ENCODE data around the gene PDLIM5.
"Not testable (repeated sequence)": the region's sequence is repeated elsewhere in the genome, so short reads cannot be mapped to it uniquely, and the experiment has no call there.

The PDLIM5 gene

DNA sequence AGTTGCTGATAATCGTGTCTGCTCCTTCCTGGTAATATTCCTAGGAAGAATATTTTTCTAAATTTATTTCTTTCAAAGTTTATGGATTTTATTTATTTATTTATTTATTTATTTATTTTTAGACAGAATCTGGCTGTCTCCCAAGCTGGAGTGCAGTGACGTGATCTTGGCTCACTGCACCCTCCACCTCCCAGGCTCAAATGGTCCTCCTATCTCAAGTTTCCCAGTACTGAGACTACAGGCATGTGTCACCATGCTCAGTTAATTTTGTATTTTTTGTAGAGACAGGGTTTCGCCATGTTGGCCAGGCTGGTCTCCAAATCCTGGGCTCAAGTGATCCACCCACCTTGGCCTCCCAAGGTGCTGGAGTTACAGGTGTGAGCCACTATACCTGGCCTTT is 48.9 kb downstream of the PDLIM5 start:
- DNase-seq = no peak

DNA sequence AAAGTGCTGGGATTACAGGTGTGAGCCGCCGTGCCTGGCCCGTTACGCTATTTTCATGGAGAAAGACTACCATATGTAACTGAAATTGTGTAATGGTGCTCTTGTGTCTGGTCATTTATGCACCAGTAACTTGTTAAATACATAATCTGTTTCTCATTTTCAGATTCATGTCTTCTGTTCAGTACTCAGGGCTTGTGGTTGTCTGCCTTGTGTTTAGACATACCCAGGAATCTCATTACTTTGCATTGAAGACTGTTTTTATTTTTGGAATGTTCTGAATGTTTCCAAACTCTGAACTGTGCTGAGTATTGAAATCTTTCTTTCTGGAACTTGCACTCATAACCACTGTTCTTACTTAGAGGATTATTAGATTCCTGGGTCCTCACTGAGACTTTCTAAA is 52.8 kb downstream of the PDLIM5 start:
- DNase-seq = no peak

DNA sequence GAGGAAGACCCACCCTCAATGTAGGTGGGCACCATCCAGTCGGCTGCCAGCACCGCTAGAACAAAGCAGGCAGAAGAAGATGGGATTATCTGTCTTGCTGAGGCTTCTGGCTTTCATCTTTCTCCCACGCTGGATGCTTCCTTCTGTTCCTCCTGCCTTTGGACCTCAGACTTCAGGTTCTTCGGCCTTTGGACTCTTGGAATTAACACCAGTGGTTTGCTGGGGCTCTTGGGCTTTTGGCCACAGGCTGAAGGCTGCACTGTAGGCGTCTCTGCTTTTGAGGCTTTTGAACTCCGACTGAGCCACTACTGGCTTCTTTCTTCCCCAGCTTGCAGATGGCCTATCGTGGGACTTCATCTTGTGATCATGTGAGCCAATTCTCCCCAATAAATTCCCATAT is 55.1 kb downstream of the PDLIM5 start:
- DNase-seq = no peak

DNA sequence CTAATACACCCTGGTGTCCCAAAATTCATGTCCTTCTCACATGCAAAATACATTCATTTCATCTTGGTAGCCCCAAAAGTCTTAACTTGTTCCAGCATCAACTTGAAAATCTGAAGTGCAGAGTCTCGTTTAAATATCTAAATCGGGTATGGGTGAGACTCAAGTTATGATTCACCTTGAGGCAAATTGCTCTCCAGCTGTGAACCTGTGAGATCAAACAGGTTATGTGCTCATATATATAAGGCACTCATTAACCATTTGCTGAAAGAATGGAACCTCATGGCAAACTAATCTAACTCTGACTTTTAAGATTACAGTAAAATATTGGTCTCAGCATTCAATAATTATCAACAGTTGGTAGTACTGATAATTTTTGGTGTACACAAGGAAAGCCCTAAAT is 55.5 kb downstream of the PDLIM5 start:
- no peak for DNase-seq

DNA sequence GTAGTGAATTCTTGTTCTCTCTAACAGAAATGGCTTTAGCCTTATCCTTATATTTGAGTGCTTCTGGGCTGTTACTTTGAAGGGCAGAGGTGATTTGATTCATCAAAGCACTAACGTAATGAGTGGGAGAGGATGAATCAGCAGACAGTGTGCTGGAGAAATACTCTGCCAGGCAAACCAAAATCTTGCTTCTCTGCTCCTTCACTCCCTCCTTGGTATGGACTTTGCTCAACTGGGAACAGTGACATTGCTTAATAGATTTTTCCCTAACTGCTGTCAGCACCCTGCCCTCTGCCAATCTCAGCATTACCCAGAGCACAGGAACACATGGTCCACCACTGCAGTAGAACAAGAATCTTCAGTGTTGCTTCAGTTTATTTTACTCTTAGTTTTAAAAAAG is 56.0 kb downstream of the PDLIM5 start:
- DNase-seq = no peak

DNA sequence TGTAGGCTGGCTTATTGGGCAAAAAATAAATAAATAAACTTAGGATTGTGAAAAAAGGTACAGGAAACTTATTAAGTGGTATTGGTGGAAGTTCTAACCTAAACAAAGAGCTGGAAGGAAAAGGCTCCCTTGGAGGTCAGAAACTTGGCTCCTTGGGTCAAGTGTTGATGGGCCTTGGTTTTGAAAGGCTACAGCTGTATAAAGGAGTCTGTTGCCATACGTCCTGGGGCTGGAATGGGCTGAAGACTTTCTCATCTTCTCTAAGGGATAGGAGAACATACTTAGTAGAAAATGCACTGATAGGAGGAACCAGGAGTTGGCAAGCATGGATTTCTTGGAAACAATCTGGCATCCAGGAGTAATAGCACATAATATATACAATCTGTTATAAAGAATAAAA is 56.6 kb downstream of the PDLIM5 start:
- no peak for DNase-seq

DNA sequence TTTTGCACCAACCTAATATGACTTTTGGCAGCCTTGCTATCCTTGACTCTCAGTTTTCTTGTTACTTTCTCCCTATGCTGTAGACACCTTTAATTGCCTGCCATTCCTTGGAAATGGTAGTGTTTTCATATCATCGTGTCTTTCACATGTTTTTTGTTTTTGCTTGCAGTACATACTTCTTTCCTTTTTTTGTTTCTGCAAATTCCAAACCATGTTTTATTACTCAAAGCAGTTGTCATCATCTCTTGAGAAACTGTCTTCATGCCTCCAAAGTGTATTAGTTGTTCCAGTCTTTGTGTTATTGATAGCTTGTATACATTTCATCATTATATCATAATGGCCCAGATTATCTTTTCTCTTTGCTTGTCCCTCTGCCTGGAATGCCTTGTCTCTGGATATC is 57.1 kb downstream of the PDLIM5 start:
- no peak for DNase-seq

DNA sequence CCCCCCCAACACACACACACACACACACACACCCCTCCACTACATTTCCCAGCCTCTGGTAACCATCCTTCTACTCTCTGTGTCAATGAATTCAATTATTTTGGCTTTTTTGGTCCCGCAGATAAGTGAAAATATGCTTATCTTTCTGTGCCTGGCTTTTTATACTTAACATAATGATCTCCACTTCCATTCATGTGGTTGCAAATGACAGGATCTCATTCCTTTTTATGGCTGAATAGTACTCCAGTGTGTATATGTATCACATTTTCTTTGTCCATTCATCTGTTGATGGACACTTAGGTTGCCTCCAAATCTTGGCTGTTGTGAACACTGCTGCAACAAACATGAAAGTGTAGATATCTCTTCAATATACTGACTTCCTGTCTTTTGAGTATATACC is 59.8 kb downstream of the PDLIM5 start:
- no peak for DNase-seq

DNA sequence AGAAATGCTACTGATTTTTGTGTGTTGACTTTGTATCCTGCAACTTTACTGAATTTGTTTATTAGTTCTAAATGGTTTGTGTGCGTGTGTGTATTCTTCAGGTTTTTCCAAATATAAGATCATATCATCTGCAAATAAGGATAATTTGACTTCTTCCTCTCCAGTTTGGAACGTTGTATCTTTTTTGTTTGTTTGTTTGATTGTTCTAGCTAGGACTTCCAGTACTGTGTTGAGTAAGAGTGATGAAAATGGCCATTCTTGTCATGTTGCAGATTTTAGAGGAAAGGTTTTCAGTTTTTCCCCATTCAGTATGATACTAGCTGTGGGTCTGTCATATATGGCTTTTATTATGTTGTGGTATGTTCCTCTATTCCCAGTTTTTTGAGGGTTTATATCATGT is 61.8 kb downstream of the PDLIM5 start:
- not testable (repeated sequence) for DNase-seq

DNA sequence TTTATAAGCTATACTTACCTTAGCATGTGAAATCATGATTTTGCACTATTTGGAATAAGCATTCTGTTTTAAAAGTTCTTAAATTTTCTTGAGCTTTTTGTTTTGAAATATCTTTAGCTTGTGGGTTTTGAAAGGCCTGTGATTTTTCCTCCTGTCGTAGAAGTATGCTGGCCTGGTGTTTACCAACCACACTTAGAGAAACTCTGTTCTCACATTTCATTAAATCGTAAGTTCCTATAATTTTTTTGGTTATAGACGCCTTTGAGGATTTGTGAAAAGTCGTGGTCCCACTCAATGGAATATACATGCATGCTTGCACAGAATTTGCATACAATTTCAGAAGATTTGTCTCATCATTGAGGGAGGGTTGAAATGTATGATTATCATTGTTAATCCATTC is 63.6 kb downstream of the PDLIM5 start:
- no peak for DNase-seq

DNA sequence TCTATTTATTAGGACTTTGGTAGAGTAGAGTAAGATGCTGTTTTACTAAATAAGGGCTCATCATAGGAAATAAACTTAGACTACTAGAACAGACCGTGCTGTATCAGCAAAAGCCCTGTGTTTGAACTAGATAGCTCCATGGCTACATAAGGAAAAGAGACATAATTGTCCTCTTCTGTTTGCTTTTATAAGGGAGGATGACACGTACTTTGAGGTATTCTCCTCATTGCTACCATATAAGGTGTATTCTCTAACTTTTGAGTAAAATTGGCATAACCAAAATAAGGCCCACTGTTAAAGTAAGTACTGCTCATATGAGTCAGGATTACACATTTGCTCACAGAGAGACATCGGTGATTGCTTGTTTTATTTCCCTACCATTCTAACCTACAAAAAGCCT is 64.3 kb downstream of the PDLIM5 start:
- no peak for DNase-seq

DNA sequence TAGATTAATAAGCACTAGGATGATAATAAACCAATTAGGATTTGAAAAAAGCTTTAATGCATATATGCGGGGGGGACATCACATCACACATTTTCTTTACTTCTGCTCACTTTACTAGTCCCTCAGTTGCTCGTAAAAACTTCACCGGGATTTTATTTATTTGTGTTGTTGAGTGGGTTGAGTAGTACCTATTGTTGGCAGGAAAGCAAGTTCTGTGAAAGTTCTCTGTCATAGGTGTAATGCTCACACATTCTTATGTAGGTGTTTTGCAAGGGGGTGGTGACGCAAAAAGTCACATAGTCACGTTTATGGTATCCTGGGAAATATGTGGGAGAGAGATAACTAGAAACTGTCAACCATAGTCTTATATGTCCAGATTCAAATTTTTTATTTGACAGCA is 65.3 kb downstream of the PDLIM5 start:
- no peak for DNase-seq

DNA sequence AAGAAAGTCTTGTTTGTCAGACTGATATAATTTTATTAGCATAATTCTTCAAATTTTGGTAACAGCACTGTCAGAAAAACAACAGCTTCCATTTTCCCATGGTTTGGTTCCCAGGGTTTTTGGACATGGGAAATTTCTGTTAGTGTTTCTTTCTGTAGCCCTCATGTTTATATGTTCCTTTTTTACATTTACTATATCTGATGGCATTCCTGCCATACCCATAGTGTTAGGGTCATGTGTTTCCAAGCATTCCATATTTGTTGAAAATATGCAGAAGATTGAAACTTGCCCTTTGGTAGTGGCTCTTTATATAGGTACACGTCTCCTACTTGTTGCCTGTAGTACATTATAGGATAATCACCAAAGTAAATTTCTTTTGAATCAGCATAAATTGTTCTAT is 65.8 kb downstream of the PDLIM5 start:
- no peak for DNase-seq

DNA sequence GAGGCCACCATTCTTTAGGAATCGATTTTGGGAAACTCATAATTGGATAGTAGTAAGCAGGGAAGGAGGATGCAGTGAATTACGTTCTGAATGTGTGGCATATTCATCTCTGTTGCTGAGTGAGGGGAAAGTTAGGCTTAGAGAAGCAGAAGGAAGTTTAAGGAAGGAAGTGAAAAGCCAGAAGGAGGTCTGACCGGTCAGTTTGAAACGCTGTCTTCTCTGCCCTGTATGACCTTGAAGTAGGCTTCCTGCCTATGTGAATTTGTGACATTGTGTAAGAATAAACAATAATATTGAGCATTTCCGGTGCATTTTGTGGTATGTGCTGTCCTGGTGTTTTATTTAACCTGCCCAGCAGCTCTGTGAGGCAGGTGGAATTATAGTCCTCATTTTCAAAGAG is 67.3 kb downstream of the PDLIM5 start:
- DNase-seq = no peak

DNA sequence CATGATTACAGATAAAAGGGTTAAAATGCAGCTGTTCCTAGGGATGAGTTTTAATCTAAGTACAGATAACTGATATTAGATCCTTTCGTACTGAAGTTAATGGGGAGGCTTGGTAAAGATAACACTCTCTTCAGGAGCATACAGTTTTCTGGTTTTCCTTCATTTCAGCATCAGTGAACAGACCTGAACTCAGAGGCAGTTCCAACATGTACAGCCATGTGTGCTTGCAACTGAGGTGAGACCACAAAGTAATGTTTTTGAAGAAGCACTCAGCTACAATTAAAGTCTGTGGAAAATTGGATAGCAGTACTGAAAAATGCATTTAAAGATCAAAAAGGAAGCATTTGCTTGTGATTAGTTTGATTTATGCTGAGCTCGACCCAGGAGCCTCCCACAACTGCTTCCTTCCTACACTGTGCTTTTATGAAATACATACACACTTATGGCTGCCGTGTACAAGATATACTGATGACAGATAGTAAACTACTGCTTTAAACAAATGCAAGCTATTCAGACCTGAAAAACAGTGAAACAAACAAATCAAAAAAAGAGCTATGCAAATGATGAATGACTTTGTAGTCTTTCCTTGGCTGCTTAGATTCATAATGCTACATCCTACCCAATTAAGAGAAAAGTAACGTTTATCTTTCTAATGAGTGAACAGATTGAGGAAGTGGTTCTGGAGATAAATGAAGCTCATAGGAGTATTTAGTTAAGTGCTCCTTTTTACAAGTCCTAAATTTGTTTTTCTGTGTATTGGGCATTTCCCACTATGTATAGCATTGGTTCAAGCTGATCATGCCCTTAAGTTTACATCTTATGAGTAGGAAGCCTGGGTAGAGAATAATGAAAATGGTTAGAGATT is 68.4 kb downstream of the PDLIM5 start:
- DNase-seq = no peak

DNA sequence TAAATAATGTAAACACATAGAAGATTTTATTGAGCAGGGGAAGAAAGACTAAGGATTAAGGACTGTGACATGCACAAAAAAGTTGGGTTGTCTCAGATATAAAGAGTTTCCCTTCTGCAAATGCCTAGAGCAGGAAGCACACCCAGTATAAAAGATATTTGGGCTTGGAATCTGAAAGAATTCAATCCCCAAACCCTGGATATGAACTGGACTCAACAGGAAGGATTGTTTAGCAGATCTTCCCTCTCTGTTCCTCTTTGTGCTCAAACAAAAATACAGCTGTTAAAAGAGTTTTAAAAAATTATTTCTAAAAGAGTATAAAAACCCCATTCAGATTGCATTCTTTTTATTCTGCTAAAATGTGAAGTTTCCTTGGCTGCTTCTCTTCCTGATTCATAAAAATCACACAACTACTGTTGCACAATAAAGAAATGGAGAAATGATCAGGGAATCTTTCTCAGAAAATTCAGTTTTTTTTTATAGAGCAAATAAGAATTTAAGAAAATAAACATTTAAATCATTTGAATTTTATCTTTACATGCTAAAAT is 71.4 kb downstream of the PDLIM5 start:
- no peak for DNase-seq

DNA sequence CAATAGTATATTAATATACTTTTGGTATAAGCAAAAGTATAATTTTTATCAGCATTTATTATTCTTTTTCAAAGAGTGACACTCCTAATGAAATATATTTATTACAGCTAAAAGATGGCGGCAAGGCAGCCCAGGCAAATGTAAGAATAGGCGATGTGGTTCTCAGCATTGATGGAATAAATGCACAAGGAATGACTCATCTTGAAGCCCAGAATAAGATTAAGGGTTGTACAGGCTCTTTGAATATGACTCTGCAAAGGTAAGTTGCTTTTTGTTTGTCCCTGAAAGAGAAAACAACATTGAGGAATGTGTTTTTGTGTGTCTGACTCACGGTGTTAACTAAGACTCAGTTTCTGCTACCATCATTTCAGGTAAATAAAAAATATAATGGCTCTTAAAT is 71.9 kb downstream of the PDLIM5 start:
- DNase-seq = no peak

DNA sequence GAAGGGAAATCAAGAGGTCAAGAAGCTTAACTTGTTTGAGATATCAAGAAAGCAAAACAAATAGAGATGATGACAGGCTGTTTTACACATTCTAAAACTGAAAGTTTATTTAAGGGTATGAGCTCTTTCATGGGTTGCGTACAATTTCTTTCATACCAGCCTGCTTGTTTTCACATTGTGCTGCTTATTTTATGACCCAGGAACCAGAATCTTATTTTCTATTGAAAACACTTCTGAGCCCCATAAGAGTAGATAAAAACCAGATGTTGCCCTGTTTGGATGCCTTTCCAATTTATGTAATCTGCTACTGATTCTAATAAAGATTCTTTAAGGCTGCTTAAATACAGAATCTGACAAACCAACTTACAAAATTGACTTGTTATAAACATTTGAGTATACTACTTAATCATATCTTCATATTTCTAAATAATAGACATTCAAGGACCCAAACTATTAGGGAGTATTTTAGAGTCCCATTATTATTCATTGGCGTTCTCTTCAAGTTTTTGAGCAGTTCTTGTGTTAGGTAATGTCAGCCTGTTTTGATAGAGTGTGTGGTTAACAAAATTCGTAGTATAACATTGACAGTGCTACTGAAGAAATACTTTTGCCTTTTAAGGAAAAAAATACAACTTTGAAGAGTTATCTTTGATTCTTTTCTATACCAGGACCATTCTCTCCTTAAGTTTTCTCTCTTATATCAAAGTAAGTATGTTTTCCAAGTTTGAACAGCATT is 74.4 kb downstream of the PDLIM5 start:
- no peak for DNase-seq

DNA sequence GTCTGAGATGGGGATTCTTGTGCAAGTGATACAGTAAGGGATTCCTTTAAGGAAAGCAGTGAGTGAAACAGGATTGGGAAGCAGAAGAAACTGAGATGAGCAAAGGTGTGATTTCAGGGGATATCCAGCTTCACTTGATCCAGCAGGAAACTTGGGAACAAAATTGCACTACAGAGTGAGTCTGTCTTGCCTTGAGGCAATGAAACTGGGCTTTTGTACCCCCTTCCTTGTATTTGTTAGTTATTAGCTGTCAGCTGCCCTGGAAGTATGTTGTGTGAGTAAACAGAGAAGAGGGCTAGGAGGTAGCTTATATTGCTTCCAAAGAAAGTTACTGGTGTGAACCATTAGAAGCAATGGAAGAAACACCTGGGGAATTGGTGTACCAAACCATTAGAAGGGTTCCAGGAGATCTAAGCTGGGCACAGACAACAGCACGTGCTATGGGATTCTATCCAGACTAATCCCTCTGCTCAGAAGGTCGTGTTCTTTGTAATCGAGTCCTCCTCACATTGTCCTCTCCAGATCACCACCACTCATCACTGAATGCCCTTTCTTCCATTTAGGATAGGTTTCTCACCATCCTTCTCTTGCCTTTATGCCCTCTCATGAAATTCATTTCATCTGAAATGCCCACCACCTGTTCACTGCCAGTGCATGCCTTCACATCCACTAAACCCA is 76.0 kb downstream of the PDLIM5 start:
- DNase-seq = no peak

DNA sequence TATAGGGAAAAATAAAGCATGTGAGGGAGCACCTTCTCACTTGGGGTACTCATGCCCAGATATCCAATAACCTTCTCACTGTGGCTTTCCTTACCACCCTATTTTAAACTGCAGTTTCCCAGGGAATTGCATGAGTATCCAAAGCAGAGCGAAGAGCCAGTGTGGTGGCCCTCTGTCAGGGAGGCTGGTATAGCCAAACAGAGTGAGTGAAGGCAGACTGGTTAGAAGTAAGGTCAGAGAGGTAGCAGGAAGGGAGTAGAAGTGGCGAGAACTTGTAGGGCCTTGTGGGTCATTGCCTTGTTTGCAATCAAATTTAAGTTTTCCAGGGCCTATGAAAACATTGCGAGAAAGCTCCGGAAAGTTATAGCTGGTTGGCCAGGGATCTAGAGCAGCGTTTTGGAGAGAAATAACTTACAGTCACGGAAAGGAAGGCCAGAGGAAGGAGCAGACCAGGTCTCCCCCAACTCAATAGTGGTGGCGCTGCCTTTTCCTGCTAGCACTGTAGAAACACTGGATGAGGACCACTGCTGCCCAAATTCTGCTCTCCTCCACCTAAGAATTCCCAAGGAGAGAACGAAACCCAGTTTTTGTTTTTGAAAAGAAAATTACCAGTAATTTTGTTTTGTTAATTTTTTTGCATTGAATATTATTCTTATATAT is 77.2 kb downstream of the PDLIM5 start:
- no peak for DNase-seq

DNA sequence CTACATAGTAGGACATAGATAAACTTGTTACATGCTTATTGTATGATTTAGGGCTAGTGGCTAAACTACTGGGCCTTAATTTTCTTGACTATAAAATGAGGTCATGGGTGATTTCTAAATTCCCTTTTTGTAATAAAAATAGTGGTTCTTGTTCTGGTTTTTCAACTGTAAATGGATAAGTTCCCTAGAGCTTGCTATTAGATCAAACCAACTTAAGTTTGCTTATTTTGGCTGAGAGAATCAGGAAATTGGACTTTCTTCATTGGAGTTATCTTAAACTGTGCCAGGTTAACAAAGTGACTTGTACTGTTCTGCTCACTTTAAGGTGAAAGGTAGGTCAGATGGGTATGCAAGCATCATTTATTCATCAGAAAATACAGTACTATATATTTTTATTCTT is 78.3 kb downstream of the PDLIM5 start:
- no peak for DNase-seq

DNA sequence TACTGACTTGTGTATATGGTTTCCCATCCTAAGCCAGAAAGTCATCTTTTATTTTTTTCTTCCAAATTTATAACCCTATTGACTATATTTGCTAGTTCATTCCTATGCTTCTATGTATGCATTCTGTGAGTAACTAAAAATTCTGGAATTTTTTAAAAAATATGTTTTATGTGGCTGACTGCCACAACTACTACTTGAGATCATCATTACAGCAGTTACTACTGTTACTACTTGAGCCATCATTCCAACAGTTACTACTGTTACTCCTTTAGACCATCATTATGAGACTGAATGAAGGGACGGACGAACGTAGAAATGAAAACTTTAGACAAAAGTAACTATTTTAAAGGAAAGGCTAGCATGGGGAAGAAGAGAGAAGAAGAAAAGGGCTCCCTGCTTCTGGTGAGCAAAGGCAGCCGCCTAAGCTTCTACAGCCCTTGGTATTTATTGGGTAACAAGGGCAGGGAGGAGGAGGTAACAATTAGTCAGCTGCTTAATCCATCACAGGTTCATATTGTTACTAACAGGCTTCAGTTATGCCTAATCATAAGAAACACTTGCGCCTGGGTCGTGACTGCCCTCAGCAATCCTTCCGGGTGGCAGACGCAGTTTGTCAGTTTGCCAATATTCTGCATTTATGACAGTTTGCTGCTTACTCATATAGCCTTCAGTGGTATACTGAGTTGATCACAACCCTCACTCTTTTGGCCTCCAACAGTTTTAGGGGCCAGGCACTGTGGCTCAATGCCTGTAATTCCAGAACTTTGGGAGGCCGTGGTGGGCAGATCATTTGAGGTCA is 80.4 kb downstream of the PDLIM5 start:
- DNase-seq = no peak
